ENCODE measurements around the gene LRRC37A3.
"Not testable (repeated sequence)": the region's sequence is repeated elsewhere in the genome, so short reads cannot be mapped to it uniquely, and the experiment has no call there.

DNA sequence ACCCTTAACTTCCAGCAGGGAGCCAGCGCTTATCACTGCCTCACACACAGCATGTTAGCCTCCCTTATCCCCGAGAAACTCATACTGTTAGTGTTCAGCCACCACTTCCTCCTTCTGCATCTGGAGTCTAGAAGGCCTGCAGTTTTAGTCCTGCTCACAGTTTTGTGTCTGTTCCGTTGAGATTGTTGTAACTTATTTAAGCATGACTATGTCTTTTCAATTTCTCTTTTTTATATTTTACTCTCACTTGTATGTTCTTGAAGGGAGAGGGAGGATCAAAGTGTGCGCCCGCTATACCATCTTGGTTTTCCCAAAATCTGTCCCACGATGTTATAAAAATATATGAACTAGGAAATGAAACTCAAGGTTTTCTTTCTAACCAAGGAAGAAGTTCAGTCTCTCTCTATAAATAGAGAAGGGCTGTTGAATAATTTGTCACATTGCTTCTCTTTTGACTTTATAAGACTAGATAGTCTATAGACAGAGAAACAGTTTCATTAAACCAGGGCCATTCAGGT, 3.8 kb upstream of the LRRC37A3 start:
- not testable (repeated sequence) for TF ChIP-seq CTCF (IDR thresholded peaks at IDR 0.05; ENCODE audit: insufficient read depth, low read depth, low read length); EZH2 (IDR thresholded peaks at IDR 0.05; ENCODE audit: insufficient read depth, low read length)

Data from astrocyte (in vitro differentiated cells and primary cell).